Activated naive CD4-positive, alpha-beta T cell treated with anti-CD3 and anti-CD28 coated beads, Interleukin-2, amount 50 U/mL, for 24 hours (primary cell): ENCODE results near the gene FUT8.

Source experiments
- H3K27ac Mint-ChIP-seq: one replicate; pipeline ENCODE4 v1.8.0; 2021; ENCODE audit warnings: mild to moderate bottlenecking, mixed read lengths
- H3K27me3 Mint-ChIP-seq: one replicate; pipeline ENCODE4 v1.8.0; 2021; ENCODE audit warnings: mixed read lengths
- H3K36me3 Mint-ChIP-seq: one replicate; pipeline ENCODE4 v1.8.0; 2021; ENCODE audit warnings: mixed read lengths
- H3K4me1 Mint-ChIP-seq: one replicate; pipeline ENCODE4 v1.8.0; 2021; ENCODE audit warnings: mixed read lengths
- H3K4me3 Mint-ChIP-seq: one replicate; pipeline ENCODE4 v1.8.0; 2021; ENCODE audit warnings: mild to moderate bottlenecking, mixed read lengths
- H3K9me3 Mint-ChIP-seq: one replicate; pipeline ENCODE4 v1.8.0; 2021; ENCODE audit warnings: mixed read lengths

Gene FUT8

DNA sequence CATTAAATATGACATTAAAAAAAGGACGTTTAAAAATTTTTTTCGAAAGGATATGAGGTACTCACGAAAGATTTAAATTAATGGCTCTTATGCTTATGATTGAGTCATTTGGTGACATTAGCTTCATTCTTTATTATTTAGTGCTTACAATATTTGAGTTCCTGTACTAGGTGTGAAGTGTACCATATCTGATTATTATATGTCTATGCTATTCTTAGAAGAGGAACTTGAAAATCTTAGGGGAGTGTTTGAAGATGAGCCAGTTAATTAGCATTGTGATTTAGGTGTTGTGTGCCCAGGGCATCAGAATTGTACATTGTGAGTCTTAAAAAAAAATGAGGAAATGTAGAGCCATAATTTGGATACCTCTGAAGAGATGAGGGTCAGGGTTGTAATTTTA is 118.6 kb downstream of the FUT8 start:
- H3K4me3 Mint-ChIP-seq, result no peak overlapping the region
- H3K27ac Mint-ChIP-seq, result no peak overlapping the region
- no peaks in the 10 kb centered on the region for H3K27me3 Mint-ChIP-seq
- H3K36me3 Mint-ChIP-seq, result peaks cover 27% of the 10 kb centered on the region
- peaks cover 11% of the 10 kb centered on the region for H3K9me3 Mint-ChIP-seq
- peaks cover 19% of the 10 kb centered on the region for H3K4me1 Mint-ChIP-seq

DNA sequence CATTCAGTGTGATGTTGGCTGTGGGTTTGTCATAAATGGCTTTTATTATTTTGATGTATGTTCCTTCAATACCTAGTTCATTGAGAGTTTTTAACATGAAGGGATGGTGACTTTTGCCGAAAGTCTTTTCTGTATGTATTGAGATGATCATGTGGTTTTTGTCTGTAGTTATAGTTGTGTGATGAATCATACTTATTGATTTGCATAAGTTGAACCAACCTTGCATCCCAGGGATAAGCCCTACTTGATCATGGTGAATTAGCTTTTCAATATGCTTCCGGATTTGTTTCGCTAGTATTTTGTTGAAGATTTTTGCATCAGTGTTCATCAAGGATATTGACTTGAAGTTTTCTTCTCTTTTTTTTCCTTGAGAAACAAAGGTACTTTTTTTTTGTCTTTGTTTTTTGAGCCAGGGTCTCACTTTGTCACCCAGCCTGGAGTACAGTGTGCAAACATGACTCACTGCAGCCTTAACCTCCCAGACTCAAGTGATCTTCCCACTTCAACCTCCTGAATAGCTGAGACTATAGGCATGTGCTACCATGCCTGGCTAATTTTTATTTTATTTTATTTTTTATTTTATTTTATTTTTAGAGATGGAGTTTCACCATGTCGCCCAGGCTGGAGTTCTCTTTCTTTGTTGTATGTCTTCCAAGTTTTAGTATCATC is 121.3 kb downstream of the FUT8 start:
- Mint-ChIP-seq H3K27me3 (no peaks in the 10 kb centered on the region), H3K27ac (no peak overlapping the region), H3K4me1 (peaks cover 8% of the 10 kb centered on the region), H3K4me3 (no peak overlapping the region), H3K36me3 (peaks cover 14% of the 10 kb centered on the region), H3K9me3 (peaks cover 6% of the 10 kb centered on the region)

DNA sequence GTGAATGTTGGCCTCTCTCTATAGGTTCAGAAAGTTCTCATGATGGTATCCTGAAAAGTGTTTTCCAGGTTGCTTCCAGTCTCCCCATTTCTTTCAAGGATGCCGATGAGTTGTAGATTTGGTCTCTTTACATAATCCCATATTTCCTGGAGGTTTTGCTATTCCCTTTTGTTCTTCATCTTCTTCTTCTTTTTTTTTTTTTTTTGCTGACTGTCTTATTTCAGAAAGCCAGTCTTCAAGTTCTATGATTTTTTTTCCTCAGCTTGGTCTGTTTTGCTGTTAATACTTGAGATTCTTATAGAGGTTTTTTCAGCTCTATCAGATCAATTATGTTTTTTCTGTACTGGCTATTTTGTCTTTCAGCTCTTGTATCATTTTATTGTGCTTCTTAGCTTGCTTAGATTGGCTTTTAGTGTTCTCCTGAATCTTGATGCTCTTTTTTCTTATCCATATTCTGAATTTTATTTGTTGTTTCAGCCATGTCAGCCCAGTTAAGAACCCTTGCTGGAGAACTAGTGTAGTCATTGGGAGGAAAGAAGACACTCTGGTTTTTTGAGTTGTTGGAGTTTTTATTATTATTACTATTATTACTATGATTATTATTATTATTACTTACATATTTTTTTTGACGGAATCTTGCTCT is 124.4 kb downstream of the FUT8 start:
- Mint-ChIP-seq H3K27me3 (no peaks in the 10 kb centered on the region), H3K9me3 (no peaks in the 10 kb centered on the region), H3K4me1 (no peaks in the 10 kb centered on the region), H3K4me3 (no peak overlapping the region), H3K27ac (no peak overlapping the region), H3K36me3 (peaks cover 4% of the 10 kb centered on the region)

DNA sequence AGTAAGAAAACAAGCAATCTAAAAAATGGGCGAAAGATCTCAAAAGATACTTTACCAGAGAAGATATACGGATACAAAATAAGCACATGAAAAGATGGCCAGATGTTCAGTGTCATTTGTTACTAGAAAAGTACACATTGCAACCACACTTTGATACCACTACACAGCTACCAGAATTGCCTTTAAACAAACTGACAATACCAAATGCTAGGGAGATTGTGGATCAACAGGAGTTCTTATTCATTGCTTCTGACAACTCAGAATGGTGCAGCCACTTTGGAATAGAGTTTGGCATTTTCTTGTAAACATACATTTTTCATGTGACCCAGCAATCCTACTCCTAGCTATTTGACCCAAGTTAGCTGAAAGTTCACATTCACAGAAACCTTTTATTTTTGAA is 136.3 kb downstream of the FUT8 start:
- peaks cover 37% of the 10 kb centered on the region for H3K4me1 Mint-ChIP-seq
- H3K27ac Mint-ChIP-seq, result no peak overlapping the region
- H3K36me3 Mint-ChIP-seq, result peaks cover 3% of the 10 kb centered on the region

GRCh38 chr14:65549429-65549828 is 136.9 kb downstream of the FUT8 start:
- H3K9me3 Mint-ChIP-seq, result no peaks in the 10 kb centered on the region
- H3K4me1 Mint-ChIP-seq, result peaks cover 31% of the 10 kb centered on the region
- no peak overlapping the region for H3K27ac Mint-ChIP-seq
- peaks cover 3% of the 10 kb centered on the region for H3K36me3 Mint-ChIP-seq
- H3K4me3 Mint-ChIP-seq, result no peak overlapping the region
- no peaks in the 10 kb centered on the region for H3K27me3 Mint-ChIP-seq

More for the DNA sequence above, 136.3 kb downstream of the FUT8 start:
- Mint-ChIP-seq H3K4me3 (no peak overlapping the region), H3K9me3 (no peaks in the 10 kb centered on the region), H3K27me3 (no peaks in the 10 kb centered on the region)

- Mint-ChIP-seq H3K4me1 (peaks cover 30% of the 10 kb centered on the region), H3K9me3 (no peaks in the 10 kb centered on the region), H3K27ac (peak overlapping the region; percentile 10), H3K4me3 (no peak overlapping the region), H3K27me3 (no peaks in the 10 kb centered on the region), H3K36me3 (peaks cover 3% of the 10 kb centered on the region)
Measured at GRCh38 chr14:65550779-65551643, 138.5 kb downstream of the FUT8 start.

DNA sequence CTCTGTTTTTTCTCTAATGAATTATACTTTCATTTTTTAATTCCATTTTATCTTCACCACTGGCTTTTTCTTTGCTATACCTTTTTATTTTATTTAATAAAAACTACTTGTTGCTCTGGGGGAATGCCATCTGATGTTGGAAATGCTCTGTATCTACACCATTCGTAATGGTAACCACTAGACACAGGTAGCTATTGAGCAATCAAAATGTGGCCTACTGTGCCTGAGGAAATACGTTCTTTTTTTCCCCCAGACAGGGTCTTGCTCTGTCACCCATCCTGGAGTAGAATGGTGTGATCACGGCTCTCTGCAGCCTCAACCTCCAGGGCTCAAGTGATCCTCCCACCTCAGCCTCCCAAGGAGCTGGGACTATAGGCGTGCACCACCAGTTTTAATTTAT is 140.2 kb downstream of the FUT8 start:
- no peak overlapping the region for H3K4me3 Mint-ChIP-seq
- peaks cover 2% of the 10 kb centered on the region for H3K36me3 Mint-ChIP-seq
- H3K27me3 Mint-ChIP-seq, result no peaks in the 10 kb centered on the region
- no peaks in the 10 kb centered on the region for H3K9me3 Mint-ChIP-seq
- H3K4me1 Mint-ChIP-seq, result peaks cover 21% of the 10 kb centered on the region
- H3K27ac Mint-ChIP-seq, result no peak overlapping the region

DNA sequence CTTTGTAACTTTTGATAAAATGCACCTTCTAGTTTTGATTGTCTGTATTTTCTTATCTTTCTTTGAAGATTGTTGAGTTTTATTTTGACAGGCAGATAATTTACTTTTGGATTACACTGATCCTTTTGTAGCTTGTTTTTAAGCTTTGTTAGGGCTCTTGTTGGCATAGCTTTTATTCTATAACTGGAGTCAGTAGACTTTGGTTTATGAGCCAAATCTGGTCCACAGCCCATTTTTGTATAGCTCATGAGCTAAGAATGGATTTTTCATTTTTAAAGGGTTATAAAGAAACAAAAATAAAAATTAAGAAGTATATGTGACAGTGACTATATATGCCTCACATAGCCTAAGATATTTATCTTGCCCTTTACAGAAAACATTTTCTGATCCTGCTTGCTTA is 142.3 kb downstream of the FUT8 start:
- no peaks in the 10 kb centered on the region for H3K9me3 Mint-ChIP-seq
- no peaks in the 10 kb centered on the region for H3K36me3 Mint-ChIP-seq
- no peaks in the 10 kb centered on the region for H3K27me3 Mint-ChIP-seq
- peaks cover 29% of the 10 kb centered on the region for H3K4me1 Mint-ChIP-seq
- H3K27ac Mint-ChIP-seq, result no peak overlapping the region
- H3K4me3 Mint-ChIP-seq, result no peak overlapping the region

GRCh38 chr14:65555358-65555757 is 142.8 kb downstream of the FUT8 start:
- Mint-ChIP-seq H3K27me3 (no peaks in the 10 kb centered on the region), H3K36me3 (no peaks in the 10 kb centered on the region), H3K4me1 (peaks cover 35% of the 10 kb centered on the region), H3K9me3 (no peaks in the 10 kb centered on the region), H3K27ac (no peak overlapping the region), H3K4me3 (no peak overlapping the region)

DNA sequence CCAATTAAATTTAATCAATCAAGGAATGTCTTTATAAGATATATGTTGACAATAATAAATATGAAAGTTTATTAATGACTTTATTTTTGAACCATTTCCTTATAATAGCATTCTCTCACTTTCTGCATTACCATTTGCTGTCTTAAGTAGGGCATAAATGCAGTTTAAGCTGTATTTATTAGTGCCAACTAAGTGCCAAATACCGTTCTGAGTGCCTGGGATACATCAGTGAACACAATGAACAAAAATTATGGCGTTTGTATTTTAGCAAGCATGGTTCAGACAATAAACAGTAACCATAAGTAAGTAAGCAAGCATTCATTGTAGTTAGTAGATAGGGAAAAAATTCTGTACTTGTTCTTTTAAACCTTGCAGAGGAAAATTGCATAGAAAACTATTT is 145.8 kb downstream of the FUT8 start:
- Mint-ChIP-seq H3K9me3 (no peaks in the 10 kb centered on the region), H3K36me3 (peaks cover 11% of the 10 kb centered on the region), H3K27me3 (no peaks in the 10 kb centered on the region), H3K27ac (no peak overlapping the region), H3K4me3 (no peak overlapping the region), H3K4me1 (peaks cover 22% of the 10 kb centered on the region)

DNA sequence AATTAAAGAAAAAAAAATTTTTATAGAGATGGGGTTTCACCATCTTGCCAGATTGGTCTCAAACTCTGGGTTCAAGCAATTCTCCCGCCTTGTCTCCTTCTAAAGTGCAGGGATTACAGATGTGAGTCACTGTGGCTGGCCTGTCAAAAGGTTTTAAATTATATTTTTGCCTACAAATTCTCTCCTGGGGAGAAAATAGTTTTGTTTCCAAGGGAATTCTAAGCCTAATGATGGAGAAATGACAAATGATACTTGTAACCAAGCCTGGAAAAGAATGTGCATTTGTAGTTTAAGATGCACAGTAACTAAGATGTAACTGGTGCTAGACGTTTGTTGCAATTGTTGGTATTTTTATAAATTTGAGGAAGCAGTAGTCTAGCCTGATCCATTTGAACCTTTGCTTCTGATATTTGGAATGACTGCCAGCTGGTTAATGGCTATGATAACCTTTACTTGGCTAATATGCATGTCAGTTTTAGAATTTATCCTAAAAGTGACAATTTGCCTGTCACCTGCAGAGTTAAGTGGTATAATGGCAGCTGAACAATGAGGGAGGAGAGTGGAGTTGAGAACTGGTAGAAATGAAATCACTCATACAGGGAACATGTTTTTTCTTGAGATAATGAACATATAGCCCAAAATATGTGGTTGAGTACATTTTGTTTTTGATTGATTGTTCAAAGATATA is 148.0 kb downstream of the FUT8 start:
- Mint-ChIP-seq H3K4me1 (peaks cover 29% of the 10 kb centered on the region), H3K27me3 (no peaks in the 10 kb centered on the region), H3K36me3 (peaks cover 19% of the 10 kb centered on the region), H3K27ac (no peak overlapping the region), H3K9me3 (peaks cover 7% of the 10 kb centered on the region), H3K4me3 (no peak overlapping the region)

DNA sequence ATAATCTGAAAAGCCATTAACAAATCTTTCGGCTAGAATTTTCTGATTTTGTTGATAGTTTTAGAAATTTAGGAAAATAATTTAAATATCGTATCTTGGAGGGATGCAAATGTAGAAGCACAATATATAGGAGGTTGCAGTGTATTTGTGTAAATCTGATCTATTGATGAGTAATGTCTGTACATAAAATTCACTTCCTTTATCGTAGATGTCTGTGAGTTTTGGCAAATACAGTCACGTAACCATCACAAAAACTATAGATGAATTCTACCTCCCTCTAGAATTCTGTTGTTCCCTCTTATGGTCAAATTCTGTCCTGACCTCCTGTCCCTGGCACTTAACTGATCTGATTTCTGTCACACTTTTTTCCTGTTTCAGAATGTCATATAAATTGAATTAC is 151.8 kb downstream of the FUT8 start:
- Mint-ChIP-seq H3K36me3 (peaks cover 22% of the 10 kb centered on the region), H3K4me1 (peaks cover 56% of the 10 kb centered on the region), H3K9me3 (peaks cover 7% of the 10 kb centered on the region), H3K27ac (no peak overlapping the region), H3K4me3 (no peak overlapping the region), H3K27me3 (no peaks in the 10 kb centered on the region)

- no peaks in the 10 kb centered on the region for H3K27me3 Mint-ChIP-seq
- peaks cover 48% of the 10 kb centered on the region for H3K4me1 Mint-ChIP-seq
- H3K27ac Mint-ChIP-seq, result no peak overlapping the region
- no peak overlapping the region for H3K4me3 Mint-ChIP-seq
- peaks cover 24% of the 10 kb centered on the region for H3K36me3 Mint-ChIP-seq
- peaks cover 7% of the 10 kb centered on the region for H3K9me3 Mint-ChIP-seq
Measured at GRCh38 chr14:65565948-65566347, 153.4 kb downstream of the FUT8 start.

GRCh38 chr14:65566820-65567522 is 154.4 kb downstream of the FUT8 start:
- H3K27ac Mint-ChIP-seq, result peak overlapping the region; percentile 61
- H3K4me1 Mint-ChIP-seq, result peaks cover 49% of the 10 kb centered on the region
- H3K36me3 Mint-ChIP-seq, result peaks cover 25% of the 10 kb centered on the region

DNA sequence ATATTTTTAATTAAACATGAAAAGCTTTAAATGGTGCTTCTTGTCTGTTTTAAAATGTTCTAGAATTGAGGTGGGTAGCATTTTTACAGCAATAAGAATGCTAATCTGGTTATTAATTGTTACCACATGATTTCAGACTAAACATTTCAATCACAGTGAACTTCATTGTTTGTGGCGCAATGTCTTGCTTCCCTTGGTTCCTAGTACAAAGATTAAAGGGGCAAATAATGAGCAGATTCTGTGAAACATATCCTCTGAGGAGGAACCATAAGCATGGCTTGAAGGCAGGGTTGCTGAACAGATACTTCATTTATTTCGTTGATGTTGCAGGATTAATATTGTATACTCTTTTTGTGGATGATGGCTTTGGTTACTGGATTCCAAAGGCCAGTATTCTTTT is 162.1 kb downstream of the FUT8 start:
- Mint-ChIP-seq H3K4me1 (peaks cover 27% of the 10 kb centered on the region), H3K4me3 (no peak overlapping the region), H3K27me3 (no peaks in the 10 kb centered on the region), H3K36me3 (peaks cover 20% of the 10 kb centered on the region), H3K27ac (no peak overlapping the region), H3K9me3 (no peaks in the 10 kb centered on the region)

More at GRCh38 chr14:65566820-65567522, 154.4 kb downstream of the FUT8 start:
- peak overlapping the region; percentile 15 for H3K4me3 Mint-ChIP-seq
- peaks cover 7% of the 10 kb centered on the region for H3K9me3 Mint-ChIP-seq
- H3K27me3 Mint-ChIP-seq, result no peaks in the 10 kb centered on the region
